HL-60 (cell line): ENCODE measurements around the gene CAV2.

Experiments
- CTCF ChIP-seq: IDR thresholded peaks from one replicate; pipeline ENCODE4 v1.5.1; 2011; ENCODE audit warnings: low read length, control low read depth, inconsistent platforms; ENCODE audit not compliant: insufficient read depth
- POLR2AphosphoS5 ChIP-seq: IDR thresholded peaks from 2 replicates; pipeline ENCODE4 v1.6.1; 2012; ENCODE audit warnings: low read depth
- SPI1 ChIP-seq: IDR thresholded peaks from 2 replicates; pipeline ENCODE4 v1.6.1; 2012; ENCODE audit warnings: low read depth, mild to moderate bottlenecking, borderline replicate concordance

- TF ChIP-seq POLR2AphosphoS5 (no peak), CTCF (no peak), SPI1 (no peak)
Observed at GRCh38 chr7:116501425-116502167, 2.1 kb downstream of the CAV2 start.
